RWPE1 (cell line): ENCODE results near the gene NEDD1.

Experiments
- CTCF ChIA-PET: fragments of 350-600 bp; sonication (Branson Sonifier 250); formaldehyde crosslinking; extraction: SDS; loops from one replicate; lab custom pipeline; 2021; lab: Yijun Ruan, JAX
- POLR2A ChIA-PET: fragments of 400-600 bp; formaldehyde crosslinking; extraction: SDS; loops from one replicate; lab custom pipeline; 2020; ENCODE audit warnings: antibody characterized with exemption; ENCODE audit not compliant: low non-redundant PET; lab: Yijun Ruan, JAX
- DNase-seq: peaks from one replicate; pipeline ENCODE4 v3.0.0; 2012; ENCODE audit warnings: low spot score
- H3K27ac ChIP-seq: fragments of 450-650 bp; 2 replicates; pipeline ENCODE4 v1.5.1; 2017
- CTCF ChIP-seq: fragments of 450-650 bp; conservative IDR thresholded peaks from 2 replicates; pipeline ENCODE4 v1.5.1; 2017; ENCODE audit warnings: low read depth, mild to moderate bottlenecking

NEDD1 gene, protein sequence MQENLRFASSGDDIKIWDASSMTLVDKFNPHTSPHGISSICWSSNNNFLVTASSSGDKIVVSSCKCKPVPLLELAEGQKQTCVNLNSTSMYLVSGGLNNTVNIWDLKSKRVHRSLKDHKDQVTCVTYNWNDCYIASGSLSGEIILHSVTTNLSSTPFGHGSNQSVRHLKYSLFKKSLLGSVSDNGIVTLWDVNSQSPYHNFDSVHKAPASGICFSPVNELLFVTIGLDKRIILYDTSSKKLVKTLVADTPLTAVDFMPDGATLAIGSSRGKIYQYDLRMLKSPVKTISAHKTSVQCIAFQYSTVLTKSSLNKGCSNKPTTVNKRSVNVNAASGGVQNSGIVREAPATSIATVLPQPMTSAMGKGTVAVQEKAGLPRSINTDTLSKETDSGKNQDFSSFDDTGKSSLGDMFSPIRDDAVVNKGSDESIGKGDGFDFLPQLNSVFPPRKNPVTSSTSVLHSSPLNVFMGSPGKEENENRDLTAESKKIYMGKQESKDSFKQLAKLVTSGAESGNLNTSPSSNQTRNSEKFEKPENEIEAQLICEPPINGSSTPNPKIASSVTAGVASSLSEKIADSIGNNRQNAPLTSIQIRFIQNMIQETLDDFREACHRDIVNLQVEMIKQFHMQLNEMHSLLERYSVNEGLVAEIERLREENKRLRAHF

DNA sequence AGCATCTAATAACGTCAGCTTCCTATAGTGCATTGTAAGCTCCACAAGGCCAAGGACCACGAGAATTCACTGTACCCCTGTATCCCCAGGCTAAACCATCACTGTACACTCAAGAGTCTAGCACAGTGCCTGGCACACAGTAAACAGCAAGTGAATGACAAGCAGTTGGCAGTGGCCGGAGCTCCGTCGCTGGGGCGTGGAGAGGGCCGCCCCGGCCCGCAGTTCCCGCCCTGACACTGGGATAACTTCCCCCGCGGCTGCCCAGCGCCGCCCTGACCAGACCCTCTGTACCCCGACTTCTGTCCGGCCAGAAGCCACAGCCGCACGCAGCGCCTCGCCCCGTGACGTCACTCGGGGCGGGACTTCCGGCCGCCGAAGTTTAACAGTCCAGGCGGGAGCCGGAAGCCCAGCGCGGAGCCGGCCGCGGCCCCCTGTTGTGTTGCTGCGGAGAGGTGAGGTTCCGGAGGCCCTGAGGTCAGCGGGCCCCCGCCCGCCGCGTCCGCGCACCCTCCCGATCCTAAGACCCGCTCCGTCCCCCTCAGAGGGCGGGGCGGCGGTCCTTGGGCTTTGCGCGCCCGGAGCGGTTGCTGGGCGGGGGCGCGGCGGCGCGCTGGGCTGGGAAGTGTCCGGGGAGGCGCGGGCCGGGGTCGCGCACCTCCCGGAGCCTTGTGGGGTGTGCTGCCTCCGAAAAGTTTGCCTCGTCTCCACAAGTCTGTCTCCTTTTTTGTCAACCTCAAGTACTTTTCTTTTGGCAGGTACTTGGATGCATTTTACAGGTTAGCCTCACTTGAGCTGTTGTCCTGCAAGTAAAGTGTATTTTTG is at the start of gene NEDD1:
Gene NEDD1, plus strand, starts transcription at position 409 of the 822 bp plus-strand sequence. CDS start 2,503 bp downstream, outside the sequence.
- peak within 1 kb of the TSS; percentile 82 for H3K27ac ChIP-seq
- CTCF ChIA-PET, result interaction anchor here (0.6 kb wide), 2 partner anchors 328 to 1792 kb away, joined by 3 read pairs; no protein-coding TSS in a partner anchor
- no peak for TF ChIP-seq CTCF
- DNase-seq, result peak; percentile 72
- POLR2A ChIA-PET, result no interaction called here

GRCh38 chr12:96858162-96858561 is 48.9 kb upstream of the NEDD1 start:
- no peak for DNase-seq
- no peak overlapping the region for H3K27ac ChIP-seq
- ChIA-PET POLR2A (no interaction called here), CTCF (no interaction called here)
- TF ChIP-seq CTCF, result no peak

GRCh38 chr12:96861656-96862055 is 45.4 kb upstream of the NEDD1 start:
- TF ChIP-seq CTCF, result no peak
- no peak overlapping the region for H3K27ac ChIP-seq
- no peak for DNase-seq
- CTCF ChIA-PET, result no interaction called here
- POLR2A ChIA-PET, result no interaction called here

DNA sequence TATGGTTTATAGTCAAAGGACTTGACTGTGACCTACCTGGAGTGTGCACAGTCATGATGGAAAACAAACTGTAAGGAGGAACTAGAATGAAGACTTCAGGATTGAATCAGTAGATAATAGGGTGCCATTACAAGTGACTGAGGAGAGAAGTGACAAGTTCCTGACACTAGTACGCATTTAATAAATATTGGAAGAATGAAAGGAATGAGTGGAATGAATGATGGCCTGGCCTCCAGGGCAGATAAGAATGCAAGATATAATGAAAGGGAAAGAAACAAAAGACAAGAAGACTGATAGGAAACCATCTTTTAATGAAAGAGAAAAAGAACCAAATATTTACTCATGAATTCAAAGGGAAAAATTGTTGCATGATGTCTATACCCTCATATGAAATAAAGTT is 44.7 kb upstream of the NEDD1 start:
- ChIA-PET CTCF (interaction anchor here (0.5 kb wide), 1 partner anchor 27 kb away, joined by 3 read pairs; no protein-coding TSS in a partner anchor), POLR2A (no interaction called here)
- no peak for DNase-seq
- TF ChIP-seq CTCF, result no peak
- no peak overlapping the region for H3K27ac ChIP-seq

- H3K27ac ChIP-seq, result no peak overlapping the region
- DNase-seq, result no peak
- ChIA-PET POLR2A (no interaction called here), CTCF (interaction anchor here (0.6 kb wide), 1 partner anchor 147 kb away, joined by 4 read pairs; no protein-coding TSS in a partner anchor)
- TF ChIP-seq CTCF, result no peak
Observed at GRCh38 chr12:96864335-96864734, 42.7 kb upstream of the NEDD1 start.
